Measurements from ENCODE around the gene UBE3A.
"Not testable (repeated sequence)": the region's sequence is repeated elsewhere in the genome, so short reads cannot be mapped to it uniquely, and the experiment has no call there.

GRCh38 chr15:25409731-25410130 is 29.1 kb downstream of the UBE3A start:
- not testable (repeated sequence) for TF ChIP-seq NFIC (IDR thresholded peaks at IDR 0.05; ENCODE audit: borderline replicate concordance); CTCF (IDR thresholded peaks at IDR 0.05); FOSL2 (IDR thresholded peaks at IDR 0.05; ENCODE audit: borderline replicate concordance, low read depth); EP300 (IDR thresholded peaks at IDR 0.05; ENCODE audit: borderline replicate concordance in 1 of 2, low read depth in 1 of 2, low read length in 1 of 2); ELF1 (IDR thresholded peaks at IDR 0.05); POLR2AphosphoS5 (IDR thresholded peaks at IDR 0.05; ENCODE audit: low read depth, low read length); RCOR1 (IDR thresholded peaks at IDR 0.05; ENCODE audit: low read length); NRF1 (IDR thresholded peaks at IDR 0.05; ENCODE audit: low read depth, low read length); TAF1 (IDR thresholded peaks at IDR 0.05; ENCODE audit: borderline replicate concordance, low read depth, low read length); RAD21 (IDR thresholded peaks at IDR 0.05; ENCODE audit: low read length)

All from SK-N-SH (cell line).